Mesodermal cell (in vitro differentiated cells): ENCODE results near the gene VWA3B.

Experiments used
- H3K27ac ChIP-seq: 2 replicates; pipeline ENCODE4 v1.7.0; 2013; ENCODE audit warnings: mild to moderate bottlenecking, low read depth, low read length, moderate library complexity; ENCODE audit not compliant: severe bottlenecking
- H3K36me3 ChIP-seq: 2 replicates; pipeline ENCODE4 v1.7.1; 2013; ENCODE audit warnings: mild to moderate bottlenecking, low read length, moderate library complexity; ENCODE audit not compliant: control insufficient read depth, insufficient read depth
- H3K4me1 ChIP-seq: one replicate; pipeline ENCODE4 v1.7.1; 2013; ENCODE audit warnings: mild to moderate bottlenecking, low read length; ENCODE audit not compliant: insufficient read depth, control insufficient read depth, poor library complexity, severe bottlenecking
- H3K4me3 ChIP-seq: 2 replicates; pipeline ENCODE4 v1.7.0; 2013; ENCODE audit warnings: low read length, control low read depth, mild to moderate bottlenecking; ENCODE audit not compliant: insufficient read depth, poor library complexity, severe bottlenecking; ENCODE audit errors: extremely low read depth
- H3K9me3 ChIP-seq: 2 replicates; pipeline ENCODE4 v1.7.1; 2013; ENCODE audit warnings: mild to moderate bottlenecking, low read length, moderate library complexity; ENCODE audit not compliant: control insufficient read depth
- WGBS, 2 experiments: methylation state at CpG; one replicate each; pipeline ENCODE4 v1.1.5; 2013; ENCODE audit warnings: missing lambda C conversion rate in 2 of 2; ENCODE audit not compliant: insufficient coverage in 2 of 2; 5-methylcytosine and 5-hydroxymethylcytosine counted together

VWA3B gene

GRCh38 chr2:98212092-98213000, 125.4 kb downstream of the VWA3B start:
- 76 to 82% methylated on average over 6 of the region's 9 CpGs for WGBS, 2 experiments
- H3K9me3 ChIP-seq: no peaks in the 10 kb centered on the region
- no peaks in the 10 kb centered on the region for H3K4me1 ChIP-seq
- H3K4me3 ChIP-seq: no peak overlapping the region
- no peak overlapping the region for H3K27ac ChIP-seq
- no peaks in the 10 kb centered on the region for H3K36me3 ChIP-seq

GRCh38 chr2:98216616-98217015, 129.6 kb downstream of the VWA3B start:
- Histone ChIP-seq H3K36me3 (no peaks in the 10 kb centered on the region), H3K9me3 (peaks cover 4% of the 10 kb centered on the region), H3K4me3 (no peak overlapping the region), H3K27ac (no peak overlapping the region), H3K4me1 (no peaks in the 10 kb centered on the region)
- 83% methylated on average over 3 to 4 of the region's 4 CpGs for WGBS, 2 experiments

DNA sequence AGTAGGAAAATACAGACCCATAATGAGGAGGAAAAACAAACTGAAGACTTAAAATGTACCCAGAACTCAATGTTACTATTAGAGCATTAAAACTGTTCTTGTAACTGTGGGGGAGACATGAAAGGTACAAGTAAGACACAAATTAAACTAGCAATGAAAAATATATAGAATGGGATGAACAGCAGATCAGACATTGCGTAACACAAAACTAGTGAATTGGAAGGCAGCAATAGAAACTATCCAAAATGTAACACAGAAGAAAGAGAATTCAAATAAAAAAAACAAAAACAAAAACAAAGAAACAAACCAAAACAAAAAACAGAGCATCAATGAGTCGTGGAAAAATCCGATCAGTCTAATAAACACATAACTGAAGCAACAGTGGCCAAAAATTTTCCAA, 132.2 kb downstream of the VWA3B start:
- H3K4me3 ChIP-seq: no peak overlapping the region
- WGBS, 2 experiments: 100% methylated on average over 2 to 3 of the region's 3 CpGs
- H3K4me1 ChIP-seq: no peaks in the 10 kb centered on the region
- H3K9me3 ChIP-seq: peaks cover 4% of the 10 kb centered on the region
- no peaks in the 10 kb centered on the region for H3K36me3 ChIP-seq
- no peak overlapping the region for H3K27ac ChIP-seq

DNA sequence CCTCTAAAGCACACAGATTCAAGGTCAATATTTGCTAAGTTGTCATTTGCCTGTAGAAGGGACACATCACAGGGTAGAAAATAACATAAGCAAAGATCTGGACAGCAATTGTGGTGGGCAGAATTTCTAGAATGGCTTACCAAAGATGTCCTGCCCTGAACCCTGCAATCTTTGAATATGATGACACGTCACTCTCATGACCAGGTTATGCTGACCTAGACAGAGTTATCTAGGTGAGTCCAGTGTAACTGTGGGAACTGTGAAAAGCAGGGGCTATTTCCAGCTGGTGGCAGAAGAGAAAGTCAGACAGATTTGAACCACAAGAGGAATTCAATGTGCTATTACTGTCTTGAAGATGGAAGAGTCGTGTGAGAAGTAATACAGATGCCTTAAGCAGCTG, 147.0 kb downstream of the VWA3B start:
- Histone ChIP-seq H3K9me3 (no peaks in the 10 kb centered on the region), H3K36me3 (no peaks in the 10 kb centered on the region), H3K27ac (no peak overlapping the region), H3K4me1 (no peaks in the 10 kb centered on the region), H3K4me3 (no peak overlapping the region)
- 68 to 88% methylated on average over 2 of the region's 2 CpGs for WGBS, 2 experiments

GRCh38 chr2:98234776-98235175, 147.8 kb downstream of the VWA3B start:
- Histone ChIP-seq H3K4me1 (no peaks in the 10 kb centered on the region), H3K9me3 (no peaks in the 10 kb centered on the region)

GRCh38 chr2:98236935-98237334, 150.0 kb downstream of the VWA3B start:
- WGBS, 2 experiments: 92 to 95% methylated on average over 10 to 11 of the region's 11 CpGs
- no peaks in the 10 kb centered on the region for H3K36me3 ChIP-seq
- H3K27ac ChIP-seq: no peak overlapping the region
- no peaks in the 10 kb centered on the region for H3K9me3 ChIP-seq
- H3K4me1 ChIP-seq: no peaks in the 10 kb centered on the region
- no peak overlapping the region for H3K4me3 ChIP-seq

More at GRCh38 chr2:98234776-98235175, 147.8 kb downstream of the VWA3B start:
- 67 to 83% methylated on average over 1 to 2 of the region's 2 CpGs for WGBS, 2 experiments
- Histone ChIP-seq H3K4me3 (no peak overlapping the region), H3K27ac (no peak overlapping the region), H3K36me3 (no peaks in the 10 kb centered on the region)

GRCh38 chr2:98240786-98241398, 153.9 kb downstream of the VWA3B start:
- Histone ChIP-seq H3K4me3 (no peak overlapping the region), H3K9me3 (no peaks in the 10 kb centered on the region), H3K36me3 (no peaks in the 10 kb centered on the region), H3K4me1 (no peaks in the 10 kb centered on the region), H3K27ac (no peak overlapping the region)
- WGBS, 2 experiments: 75 to 80% methylated on average over 1 to 2 of the region's 3 CpGs

- no peaks in the 10 kb centered on the region for H3K4me1 ChIP-seq
- H3K27ac ChIP-seq: no peak overlapping the region
- no peak overlapping the region for H3K4me3 ChIP-seq
- 65 to 75% methylated on average over 2 of the region's 2 CpGs for WGBS, 2 experiments
- H3K9me3 ChIP-seq: no peaks in the 10 kb centered on the region
- H3K36me3 ChIP-seq: no peaks in the 10 kb centered on the region
Measured at GRCh38 chr2:98241592-98241991, 154.6 kb downstream of the VWA3B start.

DNA sequence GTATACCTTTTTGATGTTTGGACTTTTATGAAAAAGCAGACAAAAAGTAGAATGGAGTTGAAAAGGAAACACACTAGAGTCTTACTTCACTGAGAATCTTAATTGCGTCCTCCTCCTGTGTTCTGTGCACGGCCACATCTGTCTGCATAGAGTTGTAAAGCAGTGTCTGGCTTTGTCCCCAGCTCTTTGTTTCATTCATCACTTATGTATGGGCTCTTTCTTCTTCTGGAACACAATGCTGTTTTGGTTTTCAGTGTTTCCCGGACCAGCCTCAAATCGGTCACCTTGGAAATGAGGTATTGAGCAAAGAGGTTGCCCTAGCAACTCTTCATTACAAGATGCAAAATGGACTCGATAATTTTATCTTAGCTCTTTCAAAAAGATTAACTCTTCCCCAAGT, 155.0 kb downstream of the VWA3B start:
- WGBS, 2 experiments: 63 to 83% methylated on average over 1 to 2 of the region's 5 CpGs

DNA sequence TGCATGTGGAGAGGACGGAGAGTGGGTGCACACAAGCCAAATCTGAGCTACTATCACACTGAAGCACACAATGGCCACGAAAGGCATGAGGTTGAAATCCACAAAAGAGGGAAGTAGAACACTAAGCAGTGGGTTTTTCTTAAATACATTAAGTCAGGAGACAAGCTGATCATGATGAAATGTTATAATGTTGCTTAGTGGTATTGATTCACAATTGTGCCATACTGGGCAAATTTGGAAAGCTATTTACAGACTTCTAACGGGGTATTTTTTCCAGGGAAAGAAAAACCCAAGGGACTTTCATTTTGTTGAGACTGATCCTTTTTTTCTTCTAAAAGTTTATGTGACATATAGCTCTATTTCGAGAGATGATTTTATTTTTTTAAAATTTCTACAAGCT, 158.5 kb downstream of the VWA3B start:
- Histone ChIP-seq H3K36me3 (no peaks in the 10 kb centered on the region), H3K27ac (no peak overlapping the region)
- WGBS, 2 experiments: 86 to 91% methylated on average over 1 to 3 of the region's 4 CpGs

More for the DNA sequence above, 155.0 kb downstream of the VWA3B start:
- Histone ChIP-seq H3K4me1 (no peaks in the 10 kb centered on the region), H3K4me3 (no peak overlapping the region), H3K9me3 (no peaks in the 10 kb centered on the region), H3K36me3 (no peaks in the 10 kb centered on the region), H3K27ac (no peak overlapping the region)

DNA sequence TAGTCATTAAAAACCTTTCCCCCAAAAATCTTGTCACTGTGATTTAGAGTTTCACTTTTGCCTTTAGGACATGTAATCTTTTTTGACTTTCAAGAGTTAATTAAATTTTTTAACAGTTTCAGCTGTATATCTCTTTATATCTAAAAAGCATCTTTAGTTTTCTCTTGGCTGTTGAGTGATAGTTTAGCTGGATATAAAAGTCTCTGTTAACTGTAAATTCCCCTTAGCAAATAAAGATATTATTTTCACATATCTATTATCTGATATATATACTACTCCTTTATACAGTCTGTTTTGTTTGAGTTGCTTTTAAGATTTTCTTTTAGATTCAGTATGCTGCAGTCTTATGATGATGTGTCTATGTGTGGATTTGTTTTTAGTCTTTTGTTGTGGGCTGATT, 160.4 kb downstream of the VWA3B start:
- Histone ChIP-seq H3K27ac (no peak overlapping the region), H3K36me3 (no peaks in the 10 kb centered on the region), H3K4me3 (no peak overlapping the region), H3K9me3 (no peaks in the 10 kb centered on the region), H3K4me1 (no peaks in the 10 kb centered on the region)

More for the DNA sequence above, 158.5 kb downstream of the VWA3B start:
- Histone ChIP-seq H3K9me3 (no peaks in the 10 kb centered on the region), H3K4me3 (no peak overlapping the region), H3K4me1 (no peaks in the 10 kb centered on the region)
